Kidney (tissue), 14 donors: ENCODE results near the gene ADD2. TPM values are rescaled to one million over a fixed set of nuclear protein-coding genes. Genes with fewer than 3 reads are reported as not detected.

Source experiments
- DNase-seq, 5 donors: peaks; one replicate each; pipeline ENCODE4 v3.0.0-alpha.2; 2013 to 2020
- FAIRE-seq: peaks from 2 replicates; lab custom pipeline; 2012; peaks lifted over from hg19 to GRCh38; lab: Jason Lieb, UNC
- H3K27ac ChIP-seq, 2 donors: one replicate each; pipeline ENCODE4 v1.7.0; 2013; ENCODE audit warnings: low read depth in 2 of 2, low read length in 2 of 2, inconsistent platforms in 1 of 2
- H3K27me3 ChIP-seq: one replicate; pipeline ENCODE4 v1.7.1; 2013; ENCODE audit warnings: low read length, inconsistent platforms; ENCODE audit not compliant: control insufficient read depth, insufficient read depth
- H3K36me3 ChIP-seq, 3 donors: one replicate each; pipeline versions ENCODE4 v1.7.0 to v1.7.1; 2013; ENCODE audit warnings: low read length in 3 of 3, control low read depth in 1 of 3, inconsistent platforms in 1 of 3; ENCODE audit not compliant: insufficient read depth in 3 of 3, control insufficient read depth in 2 of 3
- H3K4me1 ChIP-seq, 3 donors: one replicate each; pipeline versions ENCODE4 v1.7.0 to v1.7.1; 2013; ENCODE audit warnings: low read length in 3 of 3, inconsistent platforms in 1 of 3, low read depth in 1 of 3; ENCODE audit not compliant: control insufficient read depth in 2 of 3, insufficient read depth in 2 of 3
- H3K4me3 ChIP-seq, 3 donors: one replicate each; pipeline versions ENCODE4 v1.7.0 to v1.8.1; 2013; ENCODE audit warnings: low read length in 3 of 3, control low read depth in 1 of 3, inconsistent platforms in 1 of 3
- H3K9ac ChIP-seq, 3 donors: one replicate each; pipeline versions ENCODE4 v1.7.0 to v1.7.1; 2013; ENCODE audit warnings: low read length in 3 of 3, control low read depth in 1 of 3, inconsistent platforms in 1 of 3
- H3K9me3 ChIP-seq, 3 donors: one replicate each; pipeline versions ENCODE4 v1.7.0 to v1.7.1; 2013; ENCODE audit warnings: low read length in 3 of 3, control low read depth in 1 of 3, inconsistent platforms in 1 of 3; ENCODE audit not compliant: control insufficient read depth in 2 of 3, insufficient read depth in 1 of 3
- intact Hi-C: fragments of 100-400 bp; cut with DNase I; formaldehyde crosslinking; loops from one replicate; pipeline ENCODE4 v1.11.1; 2022
- polyA plus RNA-seq: library from polyadenylated mRNA; stranded (reverse); fragments of 350-450 nt; fragmentation: Illumina TruSeq; extraction: RNeasy Lipid Tissue Mini Kit (QIAGEN cat#74804); gene quantifications from one replicate; pipeline ENCODE4 v1.2.3, GENCODE V29; 2014; ENCODE audit warnings: low read depth, low replicate concordance; ENCODE audit not compliant: insufficient read depth
- total RNA-seq: library from RNA; stranded (reverse); fragmentation: NEBNext Ultra II Directional; extraction: Animal tissue kit (Norgen Biotek cat#: 25700); gene quantifications from one replicate; pipeline ENCODE4 v1.2.1, GENCODE V29; 2021
- TF ChIP-seq, protein P1 (sequence below): IDR thresholded peaks from 3 replicates; pipeline ENCODE4 v1.5.1; 2012; ENCODE audit warnings: mild to moderate bottlenecking, moderate library complexity, borderline replicate concordance; ENCODE audit not compliant: insufficient read depth; ENCODE audit errors: extremely low read depth
- donor health status: control.
- donor health status: control.
- donor health status: control.
- donor health status: control.
- donor health status: control.
- donor health status: DM: yes; HTN: yes; CAD: no.
- donor health status: Normal renal cell carcinoma (clear cell type).

ADD2 gene
- total and polyA plus RNA-seq, 2 donors from 2014 or later, result 2.9 TPM; not detected in 1

DNA sequence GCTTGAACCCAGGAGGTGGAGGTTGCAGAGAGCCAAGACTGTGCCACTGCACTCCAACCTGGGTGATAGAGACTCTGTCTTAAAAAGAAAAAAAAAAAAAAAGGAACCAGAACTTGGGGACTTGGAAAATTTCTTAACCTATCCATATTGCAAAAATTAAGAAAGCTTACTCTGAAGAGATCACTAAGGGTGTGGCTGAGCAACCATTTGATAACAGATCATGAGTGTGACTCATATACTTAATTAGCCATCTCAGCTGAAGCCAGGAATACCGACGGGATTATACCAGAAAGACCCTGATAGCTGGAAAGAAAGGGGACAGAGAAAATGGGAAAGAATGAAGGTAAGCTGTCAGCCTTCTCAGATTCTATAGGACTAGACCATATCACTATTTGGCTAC, 7.1 kb upstream of the ADD2 start:
- H3K4me3 ChIP-seq, result no peak overlapping the region
- DNase-seq (no peak), FAIRE-seq (no peak)
- H3K27ac ChIP-seq, result no peak overlapping the region
- intact Hi-C loops, result no loop called here
- H3K27me3 ChIP-seq, result no peaks in the 10 kb centered on the region
- no peaks in the 10 kb centered on the region for H3K9me3 ChIP-seq
- TF ChIP-seq, protein P1, sequence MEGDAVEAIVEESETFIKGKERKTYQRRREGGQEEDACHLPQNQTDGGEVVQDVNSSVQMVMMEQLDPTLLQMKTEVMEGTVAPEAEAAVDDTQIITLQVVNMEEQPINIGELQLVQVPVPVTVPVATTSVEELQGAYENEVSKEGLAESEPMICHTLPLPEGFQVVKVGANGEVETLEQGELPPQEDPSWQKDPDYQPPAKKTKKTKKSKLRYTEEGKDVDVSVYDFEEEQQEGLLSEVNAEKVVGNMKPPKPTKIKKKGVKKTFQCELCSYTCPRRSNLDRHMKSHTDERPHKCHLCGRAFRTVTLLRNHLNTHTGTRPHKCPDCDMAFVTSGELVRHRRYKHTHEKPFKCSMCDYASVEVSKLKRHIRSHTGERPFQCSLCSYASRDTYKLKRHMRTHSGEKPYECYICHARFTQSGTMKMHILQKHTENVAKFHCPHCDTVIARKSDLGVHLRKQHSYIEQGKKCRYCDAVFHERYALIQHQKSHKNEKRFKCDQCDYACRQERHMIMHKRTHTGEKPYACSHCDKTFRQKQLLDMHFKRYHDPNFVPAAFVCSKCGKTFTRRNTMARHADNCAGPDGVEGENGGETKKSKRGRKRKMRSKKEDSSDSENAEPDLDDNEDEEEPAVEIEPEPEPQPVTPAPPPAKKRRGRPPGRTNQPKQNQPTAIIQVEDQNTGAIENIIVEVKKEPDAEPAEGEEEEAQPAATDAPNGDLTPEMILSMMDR, result no peak
- H3K36me3 ChIP-seq, result no peaks in the 10 kb centered on the region
- H3K9ac ChIP-seq, result no peak overlapping the region
- no peaks in the 10 kb centered on the region for H3K4me1 ChIP-seq

DNA sequence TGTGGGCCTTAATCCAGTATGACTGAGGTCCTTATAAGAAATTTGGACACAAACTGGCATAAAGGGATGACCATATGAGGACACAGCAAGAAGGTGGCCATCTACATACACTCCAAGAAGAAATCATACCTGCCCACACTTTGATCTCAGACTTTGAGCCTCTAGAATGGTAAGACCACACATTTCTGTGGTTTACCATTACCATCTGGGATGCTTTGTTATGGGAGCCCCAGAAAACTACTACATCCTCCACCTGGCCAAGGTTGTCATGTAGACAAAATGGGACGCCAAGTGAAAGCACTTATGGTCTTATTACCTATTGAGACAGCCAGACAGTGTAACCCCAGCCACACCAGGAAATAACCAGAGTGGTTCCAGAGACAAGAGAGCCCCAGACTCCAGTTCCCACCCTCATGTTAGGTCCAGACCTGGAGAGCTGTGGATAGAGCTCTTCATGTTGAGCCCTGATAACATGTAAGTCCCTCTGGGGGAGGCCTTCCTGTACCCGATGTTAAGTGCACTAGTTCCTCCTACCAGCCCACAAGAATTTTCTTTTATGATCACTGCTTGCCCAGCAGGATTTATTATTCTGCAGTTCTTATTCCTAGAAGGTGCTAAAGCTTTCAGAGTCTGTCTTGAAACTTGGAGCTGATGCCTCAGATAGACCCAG, 4.6 kb upstream of the ADD2 start:
- Histone ChIP-seq H3K36me3 (no peaks in the 10 kb centered on the region), H3K9me3 (no peaks in the 10 kb centered on the region), H3K9ac (no peak overlapping the region), H3K4me3 (no peak overlapping the region), H3K27me3 (no peaks in the 10 kb centered on the region), H3K4me1 (peaks cover 0 to under 1% (median 0%) of the 10 kb centered on the region in 3 donors), H3K27ac (no peak overlapping the region)
- DNase-seq, result no peak
- intact Hi-C loops, result no loop called here
- TF ChIP-seq, protein P1, result no peak
- no peak for FAIRE-seq

DNA sequence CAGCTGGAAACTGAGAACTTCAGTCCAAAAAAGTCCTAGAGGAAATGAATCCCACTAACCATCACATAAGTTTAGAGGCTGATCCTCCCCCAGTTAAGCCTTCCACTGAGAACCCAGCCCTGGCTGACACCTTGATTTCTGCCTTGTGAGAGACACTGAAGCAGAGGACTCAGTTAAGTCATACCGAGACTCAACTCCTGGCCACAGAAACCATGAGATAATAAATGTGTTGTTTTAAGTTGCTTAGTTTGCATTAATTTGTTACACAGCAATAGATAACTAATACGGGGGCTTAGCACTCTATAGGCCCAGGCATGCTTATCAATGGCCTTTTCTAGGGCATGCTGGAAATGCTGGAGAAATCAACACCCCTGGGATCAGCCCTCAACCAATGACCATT, 3.4 kb upstream of the ADD2 start:
- DNase-seq (no peak), FAIRE-seq (no peak)
- H3K9me3 ChIP-seq, result no peaks in the 10 kb centered on the region
- peaks cover 7% of the 10 kb centered on the region for H3K27me3 ChIP-seq
- no peak overlapping the region for H3K4me3 ChIP-seq
- H3K36me3 ChIP-seq, result no peaks in the 10 kb centered on the region
- H3K27ac ChIP-seq, result no peak overlapping the region
- H3K9ac ChIP-seq, result no peak overlapping the region
- intact Hi-C loops, result no loop called here
- peaks cover 0 to 7% (median 0%) of the 10 kb centered on the region in 3 donors for H3K4me1 ChIP-seq
- TF ChIP-seq, protein P1, result no peak

GRCh38 chr2:70769450-70769849, 1.4 kb upstream of the ADD2 start:
- intact Hi-C loops, result no loop called here
- Histone ChIP-seq H3K4me3 (no peak overlapping the region), H3K27ac (no peak overlapping the region), H3K9me3 (no peaks in the 10 kb centered on the region), H3K9ac (no peak overlapping the region), H3K4me1 (peaks cover 0 to 7% (median 0%) of the 10 kb centered on the region in 3 donors), H3K36me3 (no peaks in the 10 kb centered on the region), H3K27me3 (peaks cover 8% of the 10 kb centered on the region)
- DNase-seq, result no peak
- no peak for FAIRE-seq
- TF ChIP-seq, protein P1, result no peak
